H1 (cell line): ENCODE measurements around the gene HP1BP3. TPM values are rescaled to one million over a fixed set of nuclear protein-coding genes. Genes with fewer than 3 reads are reported as not detected.

Source experiments
- CBX5 ChIP-seq: fragments of 300-800, 300-1000 bp; sonication (generic); IDR thresholded peaks from 2 replicates; pipeline ENCODE4 v1.7.1; 2016; ENCODE audit warnings: antibody characterized with exemption, low read length, low read depth
- CBX8 ChIP-seq: fragments of 300-800, 300-1000 bp; sonication (generic); IDR thresholded peaks from 2 replicates; pipeline ENCODE4 v1.7.1; 2016; ENCODE audit warnings: low read depth, low read length, borderline replicate concordance
- FOSL1 ChIP-seq: IDR thresholded peaks from 2 replicates; pipeline ENCODE4 v1.6.1; 2011; ENCODE audit warnings: mild to moderate bottlenecking, low read depth, low read length, moderate library complexity; ENCODE audit not compliant: insufficient read depth
- GABPA ChIP-seq: IDR thresholded peaks from 2 replicates; pipeline ENCODE4 v1.6.1; 2011; ENCODE audit warnings: mild to moderate bottlenecking, low read length, moderate library complexity, borderline replicate concordance; ENCODE audit not compliant: insufficient read depth
- HDAC2 ChIP-seq, 2 experiments: fragments of 300-600 bp in 1 of 2; sonication (generic) in 1 of 2; IDR thresholded peaks; 2 replicates each; pipeline ENCODE4 v1.6.1; 2011 to 2012; ENCODE audit warnings: low read depth in 2 of 2, low read length in 2 of 2, mild to moderate bottlenecking in 2 of 2, moderate library complexity in 2 of 2, borderline replicate concordance in 1 of 2, inconsistent platforms in 1 of 2
- JUN ChIP-seq: IDR thresholded peaks from 2 replicates; pipeline ENCODE4 v1.6.1; 2011; ENCODE audit warnings: low read depth, mild to moderate bottlenecking, improper control_type of control experiment, low read length
- JUND ChIP-seq: IDR thresholded peaks from 2 replicates; pipeline ENCODE4 v1.6.1; 2011; ENCODE audit warnings: mild to moderate bottlenecking, improper control_type of control experiment, low read length
- KDM1A ChIP-seq: fragments of 200-600, 300-600 bp; sonication (generic); IDR thresholded peaks from 2 replicates; pipeline ENCODE4 v1.7.1; 2016; ENCODE audit warnings: mild to moderate bottlenecking, low read length, borderline replicate concordance
- KDM5A ChIP-seq: fragments of 200-600 bp; IDR thresholded peaks from 2 replicates; pipeline ENCODE4 v1.7.1; 2012; ENCODE audit warnings: mild to moderate bottlenecking, low read length, inconsistent platforms, mixed read lengths
- PHF8 ChIP-seq: fragments of 200-600 bp; sonication (generic); conservative IDR thresholded peaks from 2 replicates; pipeline ENCODE4 v1.7.1; 2012; ENCODE audit warnings: low read depth, mild to moderate bottlenecking, inconsistent platforms, low read length, moderate library complexity
- RFX5 ChIP-seq: IDR thresholded peaks from 2 replicates; pipeline ENCODE4 v1.6.1; 2011; ENCODE audit warnings: low read depth, low read length, improper control_type of control experiment, borderline replicate concordance
- SIN3A ChIP-seq, 2 experiments: IDR thresholded peaks in 1 of 2; conservative IDR thresholded peaks in 1 of 2; 2 replicates each; pipeline ENCODE4 v1.6.1; 2011 to 2012; ENCODE audit warnings: low read length in 2 of 2, improper control_type of control experiment in 1 of 2, low read depth in 1 of 2, mild to moderate bottlenecking in 1 of 2
- SIRT6 ChIP-seq: IDR thresholded peaks from one replicate; pipeline ENCODE4 v1.7.1; 2012; ENCODE audit warnings: low read length, inconsistent platforms
- SP1 ChIP-seq: IDR thresholded peaks from 2 replicates; pipeline ENCODE4 v1.6.1; 2011; ENCODE audit warnings: low read depth, low read length
- SUZ12 ChIP-seq: fragments of 200-600 bp; sonication (generic); IDR thresholded peaks from 2 replicates; pipeline ENCODE4 v1.6.1; 2012; ENCODE audit warnings: mild to moderate bottlenecking, inconsistent platforms, low read length, moderate library complexity, mixed read lengths
- TCF12 ChIP-seq: IDR thresholded peaks from 2 replicates; pipeline ENCODE4 v1.6.1; 2011; ENCODE audit warnings: low read depth, mild to moderate bottlenecking, low read length
- polyA plus RNA-seq, 7 experiments: library from polyadenylated mRNA; depleted of rRNA in 3 of 7; stranded (reverse) in 5 of 7; unstranded in 2 of 7; fragments of >200 nt in 5 of 7; fragments of 200-250 nt in 2 of 7; gene quantifications; 1 replicate in 5 of 7; 2 replicates in 1 of 7; 4 replicates in 1 of 7; pipeline versions ENCODE4 v1.2.1 to v1.2.3, GENCODE V29; 2011 to 2013; ENCODE audit warnings: missing spikeins in 2 of 7, mixed read lengths in 2 of 7
- total RNA-seq: library from RNA; stranded (reverse); fragmentation: NEBNext Ultra II Directional; extraction: Animal tissue kit (Norgen Biotek cat#: 25700); gene quantifications from 2 replicates; pipeline ENCODE4 v1.2.1, GENCODE V29; 2021
- TF ChIP-seq, protein P1 (sequence below): IDR thresholded peaks from 2 replicates; pipeline ENCODE4 v1.6.1; 2012; ENCODE audit warnings: inconsistent platforms
- TF ChIP-seq, protein P2 (sequence below): IDR thresholded peaks from 2 replicates; pipeline ENCODE4 v1.6.1; 2012; ENCODE audit warnings: low read length, inconsistent platforms
- TF ChIP-seq, protein P3 (sequence below): IDR thresholded peaks from 2 replicates; pipeline ENCODE4 v1.6.1; 2012; ENCODE audit warnings: inconsistent platforms
- TF ChIP-seq, protein P4 (sequence below): IDR thresholded peaks from 2 replicates; pipeline ENCODE4 v1.6.1; 2011; ENCODE audit warnings: low read length, improper control_type of control experiment

The HP1BP3 gene
- total and polyA plus RNA-seq, 2 of the 8 experiments (the other 6 are each of a cell fraction or from before 2014, with no cell fraction given) = 47.4 to 125 TPM

DNA sequence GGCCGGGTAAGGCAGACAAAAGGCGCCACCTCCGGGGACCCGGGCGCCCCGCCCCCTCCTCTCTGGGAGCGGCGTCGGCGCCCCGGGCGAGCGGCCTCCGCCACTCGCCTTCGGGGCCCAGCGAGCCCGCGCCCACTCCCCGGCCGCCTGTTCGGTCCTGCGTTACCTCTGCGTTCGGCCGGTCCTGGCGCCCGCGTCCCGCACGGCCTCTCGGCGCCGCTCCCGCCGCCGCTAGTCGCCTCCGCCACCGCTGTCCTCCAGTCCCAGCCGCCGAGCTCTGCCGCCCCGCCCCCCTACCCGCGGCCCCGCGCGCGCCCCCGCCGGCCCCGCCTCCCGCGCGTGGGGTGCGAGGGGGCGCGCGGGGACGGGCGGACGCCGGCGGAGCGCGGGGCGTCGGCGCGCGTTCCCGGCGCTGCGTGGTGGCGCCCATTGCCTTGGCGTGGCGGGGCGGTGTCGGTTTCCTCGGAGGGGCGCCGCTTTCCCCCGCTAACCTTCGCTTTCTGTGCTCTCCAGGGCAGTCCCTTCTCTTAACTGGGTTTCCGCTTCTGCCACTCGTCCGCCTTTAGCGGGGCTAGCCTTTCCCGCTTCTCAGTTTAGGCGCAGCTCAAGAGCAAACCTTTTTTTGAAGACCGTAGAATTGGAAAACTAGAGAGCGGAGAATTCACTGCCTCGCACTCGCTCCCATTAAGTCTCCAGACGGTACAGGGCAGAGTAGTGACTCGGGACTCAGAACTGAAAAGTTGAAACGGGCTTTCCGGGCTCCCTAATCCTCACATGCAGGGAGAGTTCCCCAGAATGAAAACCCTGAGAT, at the start of gene HP1BP3 (continued):
- TF ChIP-seq JUND = no peak
- peak in 1 of 2 experiments; percentile 51; a peak in 1 of 4 replicates for TF ChIP-seq HDAC2 (IDR thresholded peaks at IDR 0.05; ENCODE audit: borderline replicate concordance in 1 of 2, low read depth in 2 of 2, low read length in 2 of 2)
- TF ChIP-seq CBX8 = no peak
- TF ChIP-seq RFX5 = no peak
- no peak for TF ChIP-seq SIRT6
- TF ChIP-seq GABPA = no peak
- TF ChIP-seq TCF12 = no peak
- TF ChIP-seq, protein P1, sequence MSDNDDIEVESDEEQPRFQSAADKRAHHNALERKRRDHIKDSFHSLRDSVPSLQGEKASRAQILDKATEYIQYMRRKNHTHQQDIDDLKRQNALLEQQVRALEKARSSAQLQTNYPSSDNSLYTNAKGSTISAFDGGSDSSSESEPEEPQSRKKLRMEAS = no peak
- no peak for TF ChIP-seq FOSL1
- peak; percentile 70 for TF ChIP-seq PHF8
- TF ChIP-seq SP1 = no peak
- no peak for TF ChIP-seq KDM1A
- TF ChIP-seq, protein P2, sequence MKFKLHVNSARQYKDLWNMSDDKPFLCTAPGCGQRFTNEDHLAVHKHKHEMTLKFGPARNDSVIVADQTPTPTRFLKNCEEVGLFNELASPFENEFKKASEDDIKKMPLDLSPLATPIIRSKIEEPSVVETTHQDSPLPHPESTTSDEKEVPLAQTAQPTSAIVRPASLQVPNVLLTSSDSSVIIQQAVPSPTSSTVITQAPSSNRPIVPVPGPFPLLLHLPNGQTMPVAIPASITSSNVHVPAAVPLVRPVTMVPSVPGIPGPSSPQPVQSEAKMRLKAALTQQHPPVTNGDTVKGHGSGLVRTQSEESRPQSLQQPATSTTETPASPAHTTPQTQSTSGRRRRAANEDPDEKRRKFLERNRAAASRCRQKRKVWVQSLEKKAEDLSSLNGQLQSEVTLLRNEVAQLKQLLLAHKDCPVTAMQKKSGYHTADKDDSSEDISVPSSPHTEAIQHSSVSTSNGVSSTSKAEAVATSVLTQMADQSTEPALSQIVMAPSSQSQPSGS = no peak
- TF ChIP-seq, protein P3, sequence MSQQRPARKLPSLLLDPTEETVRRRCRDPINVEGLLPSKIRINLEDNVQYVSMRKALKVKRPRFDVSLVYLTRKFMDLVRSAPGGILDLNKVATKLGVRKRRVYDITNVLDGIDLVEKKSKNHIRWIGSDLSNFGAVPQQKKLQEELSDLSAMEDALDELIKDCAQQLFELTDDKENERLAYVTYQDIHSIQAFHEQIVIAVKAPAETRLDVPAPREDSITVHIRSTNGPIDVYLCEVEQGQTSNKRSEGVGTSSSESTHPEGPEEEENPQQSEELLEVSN = 0 out of 2 replicates have a peak, but pooled peaks have one; percentile 17
- TF ChIP-seq, protein P4, sequence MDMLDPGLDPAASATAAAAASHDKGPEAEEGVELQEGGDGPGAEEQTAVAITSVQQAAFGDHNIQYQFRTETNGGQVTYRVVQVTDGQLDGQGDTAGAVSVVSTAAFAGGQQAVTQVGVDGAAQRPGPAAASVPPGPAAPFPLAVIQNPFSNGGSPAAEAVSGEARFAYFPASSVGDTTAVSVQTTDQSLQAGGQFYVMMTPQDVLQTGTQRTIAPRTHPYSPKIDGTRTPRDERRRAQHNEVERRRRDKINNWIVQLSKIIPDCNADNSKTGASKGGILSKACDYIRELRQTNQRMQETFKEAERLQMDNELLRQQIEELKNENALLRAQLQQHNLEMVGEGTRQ = no peak
- TF ChIP-seq KDM5A = no peak
- TF ChIP-seq SUZ12 = no peak
- no peak for TF ChIP-seq CBX5
- TF ChIP-seq JUN = no peak
- no peak for TF ChIP-seq SIN3A (conservative IDR thresholded peaks at IDR 0.05 in 1 of 2, IDR thresholded peaks at IDR 0.05 in 1 of 2; ENCODE audit: low read depth in 1 of 2, low read length in 2 of 2)
